HS-27A (cell line): ENCODE results near the gene CTAGE8.
"Not testable (repeated sequence)": the region's sequence is repeated elsewhere in the genome, so short reads cannot be mapped to it uniquely, and the experiment has no call there.

Experiments used
- DNase-seq: peaks from one replicate; pipeline ENCODE4 v3.0.0-alpha.2; 2012; ENCODE audit warnings: low read depth, missing footprints

CTAGE8 gene

DNA sequence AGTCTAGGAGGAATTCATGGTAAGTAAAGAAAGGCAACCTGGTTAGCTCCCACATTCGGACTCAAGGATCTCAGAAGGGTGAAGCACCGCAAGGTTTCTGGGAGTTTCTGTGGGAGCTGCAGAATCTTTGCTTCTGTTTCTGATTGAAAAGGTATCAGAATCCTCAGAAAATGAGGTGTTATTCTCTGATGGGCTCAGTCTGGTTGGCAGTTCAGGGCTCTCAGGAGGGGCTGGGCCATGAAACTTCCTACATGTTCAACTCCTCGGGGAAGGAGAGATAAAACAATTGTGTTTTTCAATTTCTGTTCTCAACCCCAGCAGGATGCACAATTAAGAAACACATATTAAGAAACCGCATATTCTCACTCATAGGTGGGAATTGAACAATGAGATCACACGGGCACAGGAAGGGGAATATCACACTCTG, 13.6 kb downstream of the CTAGE8 start:
- DNase-seq: no peak

DNA sequence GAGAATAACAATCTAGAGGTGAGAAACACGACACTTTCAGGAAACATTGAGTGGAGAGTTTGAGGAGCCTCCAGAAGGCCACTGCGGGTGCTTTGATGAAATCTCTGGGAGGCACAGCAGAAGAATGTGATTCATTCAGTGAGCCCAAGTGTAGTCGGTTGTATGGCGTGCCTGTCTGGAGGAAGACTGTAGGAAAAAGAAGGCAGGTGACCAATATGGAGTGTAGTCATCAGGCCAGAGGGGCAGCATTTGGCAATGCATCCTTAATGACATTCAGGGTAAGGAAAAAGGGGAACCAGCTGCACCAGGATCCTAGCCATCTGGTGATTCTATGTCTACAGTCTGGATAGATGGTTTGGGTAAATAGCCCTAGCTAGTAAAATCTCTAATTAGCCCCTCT, 16.8 kb downstream of the CTAGE8 start:
- not testable (repeated sequence) for DNase-seq

DNA sequence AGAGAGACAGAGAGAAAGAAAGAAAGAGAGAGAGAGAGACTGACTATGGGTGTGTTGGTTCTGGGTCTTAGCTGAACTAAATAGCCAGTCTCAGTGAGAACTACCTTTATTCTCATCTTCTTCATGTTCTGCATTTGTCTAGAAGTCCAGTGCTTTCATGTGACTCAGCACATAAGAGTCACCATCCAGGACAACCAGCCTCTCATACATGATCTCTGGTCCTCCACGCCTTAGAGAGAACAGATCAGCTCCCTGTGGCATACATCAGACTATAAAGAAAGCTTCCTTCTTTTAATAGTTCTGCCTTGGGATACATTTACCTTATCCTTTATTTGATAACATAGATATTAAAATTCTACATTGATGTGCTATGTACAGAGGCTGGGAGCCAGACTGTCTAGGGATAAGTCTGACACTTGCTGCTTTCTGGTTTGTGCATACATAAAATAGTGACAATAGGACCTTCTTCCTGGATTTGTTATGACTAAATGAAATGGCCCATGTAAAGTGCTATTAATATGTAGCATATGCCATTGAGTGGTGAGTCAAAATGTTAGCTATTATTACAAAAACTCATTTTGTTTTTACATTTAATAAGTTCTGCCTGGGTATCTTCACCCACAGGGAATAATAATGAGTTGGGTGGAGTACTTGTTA, 21.3 kb downstream of the CTAGE8 start:
- DNase-seq: not testable (repeated sequence)

DNA sequence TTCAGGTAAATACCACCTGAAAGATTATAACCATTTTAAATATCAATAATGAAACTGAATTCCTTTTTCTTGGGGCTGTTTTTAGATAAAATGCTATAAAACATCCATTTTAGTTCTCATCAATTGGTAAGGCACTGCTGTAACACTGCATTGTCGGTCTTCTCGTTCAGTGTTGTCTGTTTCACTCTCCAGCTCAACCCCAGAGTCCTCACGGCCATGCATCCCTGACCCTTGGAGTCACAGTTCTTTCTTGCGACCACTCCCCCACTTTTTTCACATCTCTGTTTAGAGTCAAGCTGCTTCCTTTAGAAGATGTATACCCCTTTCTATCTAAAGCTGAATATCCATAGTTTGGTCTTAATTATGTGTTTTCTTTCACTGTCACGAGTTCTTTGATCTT, 22.1 kb downstream of the CTAGE8 start:
- DNase-seq: not testable (repeated sequence)

DNA sequence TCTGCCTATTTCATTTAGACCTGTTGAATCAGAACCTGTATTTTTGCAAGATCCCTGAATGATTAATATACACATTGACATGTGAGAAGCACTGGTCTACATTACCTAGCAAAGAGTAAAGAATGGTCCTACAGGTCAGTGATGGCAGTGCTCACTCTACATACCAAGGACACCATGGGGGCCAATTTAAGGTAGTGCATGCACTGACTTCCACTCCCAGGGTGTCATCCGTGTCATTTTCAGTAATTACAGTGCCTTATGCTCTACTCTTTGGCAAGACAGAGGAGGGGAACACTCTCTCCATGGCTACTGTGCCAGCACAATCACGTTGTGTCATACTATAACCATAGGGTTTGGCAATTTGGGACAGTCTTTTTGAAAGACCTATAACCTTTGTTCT, 23.7 kb downstream of the CTAGE8 start:
- DNase-seq: not testable (repeated sequence)

DNA sequence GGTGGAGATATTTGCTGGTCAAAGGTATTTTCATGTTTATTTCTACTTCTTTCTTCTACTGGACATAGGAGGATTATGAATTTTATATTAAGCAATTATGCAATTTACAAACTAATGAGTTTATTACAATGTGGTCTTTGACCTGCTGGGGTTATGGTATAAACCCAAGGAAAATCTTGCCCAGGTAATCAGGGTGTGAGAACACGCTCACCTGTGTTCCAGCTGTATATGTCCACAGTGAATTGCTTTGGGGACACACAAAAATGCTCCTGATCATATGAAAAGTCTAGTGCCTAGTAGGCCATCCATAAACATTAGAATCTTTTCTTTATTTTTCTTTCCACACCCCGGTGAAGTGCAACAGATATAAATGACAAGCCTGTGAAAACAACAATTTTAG, 29.7 kb downstream of the CTAGE8 start, which contains the start of gene OR2A42:
OR2A42 (minus strand) TSS at position 241 of the 400 bp plus-strand sequence. CDS start 6,762 bp downstream, outside the sequence.
- DNase-seq: not testable (repeated sequence)

DNA sequence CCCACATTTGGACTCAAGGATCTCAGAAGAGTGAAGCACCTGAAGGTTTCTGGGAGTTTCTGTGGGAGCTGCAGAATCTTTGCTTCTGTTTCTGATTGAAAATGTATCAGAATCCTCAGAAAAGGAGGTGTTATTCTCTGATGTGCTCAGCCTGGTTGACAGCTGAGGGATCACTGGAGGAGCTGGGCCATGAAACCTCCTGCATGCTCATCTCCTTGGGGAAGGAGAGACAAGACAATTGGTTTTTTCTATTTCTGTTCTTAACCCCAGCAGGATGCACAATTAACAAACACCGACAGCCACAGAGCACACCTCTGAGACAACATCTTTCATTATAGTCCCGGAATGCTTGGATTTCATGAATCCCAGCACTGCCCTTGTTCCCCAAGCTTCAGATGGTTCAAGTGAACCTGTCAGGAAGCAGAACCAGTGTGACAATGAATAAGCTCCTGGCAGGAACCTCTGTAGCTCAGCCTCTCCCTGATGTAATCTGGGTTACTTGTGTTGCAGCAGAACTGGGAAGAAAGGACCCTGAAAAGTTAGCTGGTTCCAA, 30.5 kb downstream of the CTAGE8 start:
- DNase-seq: not testable (repeated sequence)

DNA sequence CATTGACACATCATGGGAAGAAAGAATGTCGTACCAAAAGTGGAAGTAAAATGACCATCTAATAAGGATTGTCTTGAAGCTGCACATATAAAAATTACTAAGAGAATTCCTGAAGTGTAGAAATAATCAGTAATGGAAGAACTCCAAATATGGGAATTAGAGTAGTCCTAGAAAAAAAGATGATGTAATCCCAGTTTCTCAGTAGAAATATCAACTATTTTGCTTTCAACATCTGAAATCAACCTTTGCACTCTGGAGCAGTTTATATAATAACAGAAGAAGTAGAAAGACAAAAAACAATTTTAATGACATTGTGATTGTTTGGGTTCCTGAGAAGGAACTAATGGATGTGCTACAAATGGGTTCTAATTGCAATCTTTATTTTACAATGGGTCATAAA, 36.0 kb downstream of the CTAGE8 start:
- DNase-seq: not testable (repeated sequence)

DNA sequence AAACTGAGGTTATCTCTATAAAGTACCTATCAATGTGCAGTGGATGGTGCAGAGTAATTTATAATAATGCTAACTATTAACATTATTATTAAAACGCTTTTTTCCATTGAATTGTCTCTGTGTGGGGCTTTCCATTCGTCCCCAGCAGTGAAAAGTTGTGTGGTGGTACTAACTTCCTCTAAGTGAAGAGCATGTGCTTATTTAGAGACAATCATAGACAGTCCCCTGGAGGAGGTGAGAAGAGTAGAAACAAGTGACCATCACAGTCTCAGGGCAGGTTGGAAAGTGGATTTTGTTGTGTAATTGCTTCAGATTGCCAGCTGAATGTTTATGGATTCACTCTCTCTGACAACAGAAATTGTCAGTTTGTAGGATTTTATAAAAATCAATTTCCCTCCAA, 38.1 kb downstream of the CTAGE8 start:
- not testable (repeated sequence) for DNase-seq

DNA sequence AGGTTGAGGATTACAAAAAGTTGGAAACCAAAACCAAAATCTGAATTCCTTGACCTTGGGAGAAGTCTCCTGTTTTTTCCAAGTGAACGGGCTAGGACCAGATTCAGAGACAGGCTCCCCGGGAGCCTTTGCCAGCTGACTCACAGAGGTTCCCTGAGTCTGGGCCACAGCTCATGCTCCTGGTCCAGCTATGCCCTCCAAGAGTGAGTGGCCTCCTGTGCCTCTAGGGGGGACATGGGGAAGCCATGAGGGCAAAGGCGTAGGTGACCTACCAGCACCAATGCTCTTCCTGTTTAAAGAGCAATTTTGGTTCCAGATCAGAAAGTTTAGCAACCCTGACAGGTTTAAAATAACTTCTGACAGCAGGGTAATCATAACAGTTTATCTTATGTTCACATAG, 40.3 kb downstream of the CTAGE8 start:
- not testable (repeated sequence) for DNase-seq

DNA sequence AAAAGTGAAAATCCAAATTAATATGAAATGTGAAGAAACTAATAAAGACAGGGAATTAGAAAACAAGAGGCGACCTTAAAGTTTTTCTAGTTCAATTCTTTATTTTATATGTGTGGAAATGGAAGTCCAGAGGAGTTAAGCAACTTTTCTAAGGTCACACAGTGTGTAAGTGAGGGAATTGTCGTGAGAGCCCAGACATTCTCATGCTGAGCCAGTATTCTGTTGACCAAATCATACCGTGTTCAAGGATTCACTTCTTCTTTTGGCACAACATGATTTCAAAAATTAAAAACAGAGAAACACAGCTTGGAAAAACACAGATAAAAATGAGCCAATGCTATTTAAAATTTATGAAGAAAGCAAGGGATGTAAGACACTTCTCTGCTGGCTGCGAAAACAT, 42.2 kb downstream of the CTAGE8 start:
- not testable (repeated sequence) for DNase-seq

DNA sequence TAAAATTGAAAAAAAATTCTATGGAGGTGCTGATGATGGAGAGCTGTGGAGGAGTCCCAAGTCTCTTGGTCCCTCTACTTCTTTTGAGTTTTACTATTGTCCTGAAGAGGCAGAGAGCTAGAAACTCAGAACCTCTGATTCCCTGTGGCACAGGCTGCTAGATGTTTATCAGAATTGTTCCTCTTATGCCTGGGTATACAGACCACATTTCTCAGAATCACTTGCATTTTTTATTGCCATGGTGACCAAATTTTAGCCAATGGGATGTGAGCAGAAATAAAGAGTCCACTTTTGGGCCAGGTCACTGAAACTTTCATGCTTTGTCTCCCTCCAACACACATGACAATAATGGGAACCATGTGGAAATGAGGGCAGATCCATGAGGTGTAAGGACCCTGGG, 45.4 kb downstream of the CTAGE8 start:
- not testable (repeated sequence) for DNase-seq

DNA sequence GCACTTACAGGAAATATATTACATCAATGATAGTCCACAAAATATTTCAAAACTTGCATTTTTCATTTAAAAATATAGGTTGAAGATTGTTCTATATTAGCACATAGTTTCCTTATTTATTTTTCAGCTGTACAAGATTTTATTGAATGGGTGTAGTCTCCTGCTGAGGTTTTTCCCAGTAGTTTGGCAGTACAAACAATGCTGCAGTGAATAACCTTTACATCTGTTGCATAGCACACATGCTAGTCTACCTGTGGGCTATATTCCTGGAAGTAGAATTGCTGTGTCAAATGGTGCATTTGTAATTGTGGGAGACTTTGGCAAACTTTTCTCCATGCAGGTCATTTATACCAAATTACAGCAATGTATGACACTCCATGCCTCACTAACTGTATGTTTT, 48.6 kb downstream of the CTAGE8 start:
- not testable (repeated sequence) for DNase-seq

DNA sequence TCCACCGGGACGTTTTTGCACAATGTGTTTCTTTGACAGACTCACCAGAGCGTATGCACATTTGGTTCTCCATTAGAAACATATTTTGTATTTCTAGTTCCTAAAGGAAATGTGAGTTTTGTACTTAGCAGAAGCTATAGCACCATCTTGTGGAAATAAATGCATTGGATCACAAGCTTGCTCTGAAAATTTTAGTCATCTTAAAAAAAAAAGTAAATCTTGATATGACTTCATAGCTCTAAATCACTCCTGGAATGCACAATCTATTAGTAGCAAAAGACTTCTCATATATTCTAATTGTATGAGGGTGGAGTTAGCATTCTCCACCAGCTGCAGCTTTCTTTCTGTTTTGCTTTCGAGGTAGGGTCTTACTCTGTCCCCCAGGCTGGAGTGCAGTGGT, 49.9 kb downstream of the CTAGE8 start:
- not testable (repeated sequence) for DNase-seq

DNA sequence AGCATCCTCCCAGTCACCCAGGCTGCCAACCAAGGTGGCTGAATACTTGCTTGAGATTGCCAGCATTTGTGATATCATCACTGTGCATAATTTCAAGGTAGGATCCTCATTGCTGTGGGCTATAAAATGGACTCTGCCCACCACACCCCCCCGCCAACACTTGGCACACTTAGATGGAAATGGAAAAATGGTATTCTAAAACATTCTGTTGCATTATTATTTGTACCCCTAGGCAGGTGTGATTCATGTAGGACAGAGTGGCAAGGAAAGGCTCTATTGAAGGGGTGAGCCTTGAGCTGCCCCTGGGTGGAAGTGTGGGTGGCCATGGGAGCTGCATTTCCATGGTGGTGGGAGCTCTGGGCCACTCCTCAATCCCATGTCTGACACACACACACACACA, 50.5 kb downstream of the CTAGE8 start:
- not testable (repeated sequence) for DNase-seq

DNA sequence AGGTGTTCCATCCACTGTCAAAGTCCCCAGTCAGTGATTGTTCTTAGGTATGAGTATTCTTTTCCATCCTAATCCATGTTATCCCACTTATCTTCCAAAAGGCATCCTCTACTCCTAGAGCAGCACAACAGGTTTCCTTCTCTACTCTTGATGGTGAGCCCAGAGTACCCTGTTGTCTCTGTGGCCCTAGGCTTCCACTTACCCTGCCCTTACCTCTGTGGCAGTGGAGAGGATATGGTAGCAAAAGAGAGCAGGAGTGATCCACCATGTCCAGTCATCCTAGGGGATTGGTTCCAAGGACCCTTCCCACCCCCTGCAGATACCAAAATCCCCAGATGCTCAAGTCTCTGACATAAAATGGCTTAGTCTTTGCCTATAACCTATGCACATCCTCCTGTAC, 51.9 kb downstream of the CTAGE8 start:
- not testable (repeated sequence) for DNase-seq
